AG04450 (cell line): Measurements from ENCODE around the gene MYO5B. TPM values are rescaled to one million over a fixed set of nuclear protein-coding genes. Genes with fewer than 3 reads are reported as not detected.

Experiments
- CTCF ChIA-PET: fragments of 300-600, 350-600 bp; formaldehyde crosslinking; extraction: SDS; loops from one replicate; lab custom pipeline; 2022; ENCODE audit warnings: antibody characterized with exemption, inconsistent platforms; lab: Charles Lee
- POLR2A ChIA-PET: fragments of 350-600 bp; formaldehyde crosslinking; extraction: SDS; loops from one replicate; lab custom pipeline; 2021; ENCODE audit warnings: antibody characterized with exemption, inconsistent platforms; lab: Yijun Ruan, JAX
- DNase-seq: peaks from one replicate; pipeline ENCODE4 v3.0.0-alpha.2; 2011; ENCODE audit warnings: low read depth, low spot score
- H3K27ac ChIP-seq: one replicate; pipeline ENCODE4 v1.5.1; 2012; ENCODE audit warnings: low read depth, low read length, control low read depth
- H3K27me3 ChIP-seq: one replicate; pipeline ENCODE4 v1.6.0; 2012; ENCODE audit warnings: low read length; ENCODE audit not compliant: control insufficient read depth, insufficient read depth
- H3K4me3 ChIP-seq: 2 replicates; pipeline ENCODE4 v1.5.1; 2011; ENCODE audit warnings: mild to moderate bottlenecking, low read depth, low read length, control low read depth
- H3K9me3 ChIP-seq: 2 replicates; pipeline ENCODE4 v1.5.1; 2012; ENCODE audit warnings: low read length; ENCODE audit not compliant: control insufficient read depth, insufficient read depth
- polyA plus RNA-seq: library from polyadenylated mRNA; depleted of rRNA; stranded (reverse); fragments of >200 nt; gene quantifications from 2 replicates; pipeline ENCODE4 v1.2.3, GENCODE V29; 2011
- TF ChIP-seq, protein P1 (sequence below): IDR thresholded peaks from 2 replicates; pipeline ENCODE4 v1.5.1; 2011; ENCODE audit warnings: low read depth, low read length, control low read depth, inconsistent platforms

The MYO5B gene
- polyA plus RNA-seq, 1 experiment: 0.32 TPM

DNA sequence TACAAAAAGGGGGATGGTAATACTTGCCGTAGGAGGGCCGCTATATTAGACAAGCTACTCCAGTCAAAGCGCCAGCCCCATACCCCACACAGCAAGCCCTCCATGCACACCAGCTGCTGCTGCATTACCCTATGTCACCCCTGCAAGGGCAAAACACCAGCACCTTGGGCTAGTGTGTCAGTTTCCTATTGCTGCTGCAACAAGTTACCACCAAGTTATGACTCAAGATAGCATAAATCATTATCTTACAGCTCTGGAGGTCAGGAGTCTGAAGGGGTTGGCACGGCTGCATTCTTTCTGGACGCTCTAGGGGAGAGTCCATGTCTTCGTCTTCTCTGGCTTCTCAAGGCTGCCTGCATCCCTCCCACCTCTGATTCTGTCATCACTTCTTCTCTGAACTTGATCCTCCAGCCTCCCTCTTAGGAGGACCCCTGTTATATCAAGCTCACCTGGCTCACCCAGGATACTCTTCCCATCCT lies 293.0 kb downstream of the MYO5B start:
- Histone ChIP-seq H3K9me3 (no peaks in the 10 kb centered on the region), H3K27ac (no peak overlapping the region), H3K4me3 (no peak overlapping the region), H3K27me3 (no peaks in the 10 kb centered on the region)
- TF ChIP-seq, protein P1, sequence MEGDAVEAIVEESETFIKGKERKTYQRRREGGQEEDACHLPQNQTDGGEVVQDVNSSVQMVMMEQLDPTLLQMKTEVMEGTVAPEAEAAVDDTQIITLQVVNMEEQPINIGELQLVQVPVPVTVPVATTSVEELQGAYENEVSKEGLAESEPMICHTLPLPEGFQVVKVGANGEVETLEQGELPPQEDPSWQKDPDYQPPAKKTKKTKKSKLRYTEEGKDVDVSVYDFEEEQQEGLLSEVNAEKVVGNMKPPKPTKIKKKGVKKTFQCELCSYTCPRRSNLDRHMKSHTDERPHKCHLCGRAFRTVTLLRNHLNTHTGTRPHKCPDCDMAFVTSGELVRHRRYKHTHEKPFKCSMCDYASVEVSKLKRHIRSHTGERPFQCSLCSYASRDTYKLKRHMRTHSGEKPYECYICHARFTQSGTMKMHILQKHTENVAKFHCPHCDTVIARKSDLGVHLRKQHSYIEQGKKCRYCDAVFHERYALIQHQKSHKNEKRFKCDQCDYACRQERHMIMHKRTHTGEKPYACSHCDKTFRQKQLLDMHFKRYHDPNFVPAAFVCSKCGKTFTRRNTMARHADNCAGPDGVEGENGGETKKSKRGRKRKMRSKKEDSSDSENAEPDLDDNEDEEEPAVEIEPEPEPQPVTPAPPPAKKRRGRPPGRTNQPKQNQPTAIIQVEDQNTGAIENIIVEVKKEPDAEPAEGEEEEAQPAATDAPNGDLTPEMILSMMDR: no peak
- ChIA-PET CTCF (no interaction called here), POLR2A (no interaction called here)
- no peak for DNase-seq

DNA sequence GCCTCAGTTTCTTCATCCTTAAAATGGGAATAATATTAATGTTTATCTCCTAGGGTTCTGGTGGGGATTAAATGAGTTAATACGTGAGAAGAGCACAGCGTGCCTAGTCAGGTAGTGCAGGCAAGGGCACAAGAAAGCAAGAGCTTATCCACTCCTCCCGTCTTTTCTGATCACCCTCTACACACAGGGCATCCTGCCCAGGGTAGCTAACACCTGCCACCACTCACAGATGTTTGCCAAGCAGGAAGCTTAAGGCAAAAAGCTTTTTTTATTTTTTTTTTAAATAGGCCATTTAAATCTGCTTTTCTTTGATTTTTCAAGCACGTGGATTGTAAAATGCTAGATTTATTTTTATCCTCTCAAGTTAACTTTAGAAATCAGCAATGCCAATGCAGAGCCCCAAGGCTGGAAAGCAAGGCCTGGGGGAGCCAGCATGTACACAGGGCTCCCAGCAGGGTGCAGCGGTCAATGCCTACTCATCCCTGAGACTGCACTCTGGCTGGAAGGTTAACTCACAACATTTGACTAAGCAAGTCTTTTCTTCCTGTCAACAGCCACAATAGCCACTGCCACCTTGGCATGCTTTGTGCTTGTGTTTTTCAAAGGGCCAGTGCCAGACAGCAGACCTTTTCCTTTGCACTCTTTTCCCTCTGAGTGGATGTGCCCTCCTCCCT lies 295.2 kb downstream of the MYO5B start:
- CTCF ChIA-PET: interaction anchor here (0.6 kb wide), 1 partner anchor 57 kb away, joined by 5 read pairs; no protein-coding TSS in a partner anchor
- TF ChIP-seq, protein P1: no peak
- POLR2A ChIA-PET: no interaction called here

DNA sequence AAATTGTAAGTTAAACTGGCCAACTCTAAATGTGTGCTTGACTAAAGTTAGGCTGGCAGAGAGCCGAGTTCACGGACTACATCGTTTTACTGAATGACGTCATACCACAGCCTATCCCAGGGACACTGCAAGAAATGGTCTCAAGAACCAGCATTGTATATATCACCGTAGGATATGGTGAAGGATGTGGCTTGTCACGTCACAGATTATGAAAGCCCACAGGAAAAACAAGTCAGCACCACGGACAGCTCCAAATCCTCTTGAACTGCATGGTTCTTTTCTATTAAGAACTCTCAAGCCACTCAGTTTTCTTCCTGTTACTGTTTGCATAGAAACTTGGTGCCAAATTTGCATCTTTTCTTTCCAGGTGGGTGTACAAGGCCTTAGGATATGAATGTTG lies 296.5 kb downstream of the MYO5B start:
- ChIA-PET CTCF (no interaction called here), POLR2A (no interaction called here)
- H3K9me3 ChIP-seq: no peaks in the 10 kb centered on the region
- TF ChIP-seq, protein P1: no peak
- DNase-seq: peak; percentile 26
- no peak overlapping the region for H3K27ac ChIP-seq
- no peaks in the 10 kb centered on the region for H3K27me3 ChIP-seq
- H3K4me3 ChIP-seq: no peak overlapping the region

More for the DNA sequence above, 295.2 kb downstream of the MYO5B start:
- Histone ChIP-seq H3K27me3 (no peaks in the 10 kb centered on the region), H3K27ac (no peak overlapping the region), H3K9me3 (no peaks in the 10 kb centered on the region), H3K4me3 (no peak overlapping the region)
- no peak for DNase-seq

DNA sequence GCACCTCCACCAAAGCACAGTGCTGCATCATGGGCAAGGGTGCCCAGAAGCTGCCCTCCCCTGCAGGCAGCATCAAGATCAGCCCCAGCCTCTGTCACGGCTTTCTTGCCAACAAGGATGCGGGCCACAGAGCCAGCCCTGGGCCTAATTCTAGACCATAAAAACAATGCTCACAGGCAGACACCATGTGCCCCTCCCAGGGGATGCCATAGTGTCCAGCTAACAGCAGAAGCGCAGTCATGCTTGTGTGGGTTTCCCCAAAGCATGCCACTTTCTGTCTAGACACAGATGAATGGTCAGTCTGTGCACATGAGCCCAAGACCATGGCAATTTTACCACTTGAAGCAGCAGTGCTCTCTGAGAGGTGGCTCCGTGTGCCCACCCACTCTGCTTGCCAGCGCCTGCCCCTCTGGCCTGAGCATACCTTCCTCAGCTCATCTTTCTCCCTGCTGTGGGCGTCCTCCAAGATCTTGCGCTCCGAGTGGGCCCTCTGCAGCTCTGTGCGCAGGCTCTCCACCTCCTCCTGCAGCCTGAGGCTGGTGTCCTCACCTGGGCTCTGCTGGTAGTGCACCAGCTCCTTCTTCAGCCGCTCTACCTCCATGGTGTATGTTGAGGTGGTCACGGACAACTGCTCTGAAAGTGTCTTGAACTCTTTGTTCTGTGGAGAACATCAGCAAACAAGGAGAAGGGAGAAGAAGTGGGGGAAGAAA lies 300.3 kb downstream of the MYO5B start:
- CTCF ChIA-PET: no interaction called here
- no peak for DNase-seq
- Histone ChIP-seq H3K4me3 (no peak overlapping the region), H3K9me3 (no peaks in the 10 kb centered on the region), H3K27ac (no peak overlapping the region), H3K27me3 (peaks cover 2% of the 10 kb centered on the region)
- TF ChIP-seq, protein P1: no peak
- POLR2A ChIA-PET: no interaction called here

DNA sequence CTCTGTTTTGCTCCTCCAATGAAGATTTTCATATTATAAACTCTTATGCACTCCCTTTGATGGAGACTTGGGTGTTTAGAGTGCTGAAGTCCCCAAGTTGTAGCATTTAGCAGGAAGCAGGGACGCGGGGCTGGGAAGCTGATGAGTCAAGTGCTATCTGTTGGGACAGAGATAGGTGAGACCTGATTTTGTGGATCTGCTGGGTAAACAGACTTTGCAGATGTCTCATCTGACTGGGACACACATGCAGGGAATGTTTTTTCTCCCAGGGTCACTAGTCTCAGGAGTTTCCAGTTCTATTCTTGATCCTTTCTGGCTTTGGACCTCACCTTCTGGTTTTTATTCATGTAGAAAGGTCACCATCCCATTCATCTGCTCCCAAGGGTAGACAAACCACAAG lies 301.9 kb downstream of the MYO5B start:
- DNase-seq: no peak
- Histone ChIP-seq H3K27me3 (peaks cover 5% of the 10 kb centered on the region), H3K4me3 (no peak overlapping the region), H3K9me3 (no peaks in the 10 kb centered on the region), H3K27ac (no peak overlapping the region)
- ChIA-PET POLR2A (no interaction called here), CTCF (no interaction called here)
- TF ChIP-seq, protein P1: no peak
